Measurements from ENCODE around the gene C4B.

- TF ChIP-seq EZH2 (IDR thresholded peaks at IDR 0.05; ENCODE audit: insufficient read depth, low read length) (no peak), CTCF (IDR thresholded peaks at IDR 0.05; ENCODE audit: insufficient read depth, low read depth, low read length) (no peak)
These were observed 36.0 kb downstream of the C4B start for GRCh38 chr6:32050562-32050961.

Measured in astrocyte (in vitro differentiated cells and primary cell).